T-helper 2 cell treated with Interferon-gamma antibody and Interleukin-4, amounts not matched to agents 5 μg/mL and 100 μg/mL, for 36 hours (primary cell): Measurements from ENCODE around the gene ACOT11.
"Not testable (repeated sequence)": the region's sequence is repeated elsewhere in the genome, so short reads cannot be mapped to it uniquely, and the experiment has no call there.

ENCODE experiments used
- DNase-seq: peaks from one replicate; pipeline ENCODE4 v3.0.0; 2021; ENCODE audit warnings: low spot score
- H3K27ac Mint-ChIP-seq: one replicate; pipeline ENCODE4 v1.8.0; 2021; ENCODE audit warnings: mild to moderate bottlenecking, mixed read lengths
- H3K27me3 Mint-ChIP-seq: one replicate; pipeline ENCODE4 v1.8.0; 2021; ENCODE audit warnings: low read depth, mixed read lengths
- H3K36me3 Mint-ChIP-seq: one replicate; pipeline ENCODE4 v1.8.0; 2021; ENCODE audit warnings: low read depth, mixed read lengths
- H3K4me1 Mint-ChIP-seq: one replicate; pipeline ENCODE4 v1.8.0; 2021; ENCODE audit warnings: low read depth, mixed read lengths
- H3K4me3 Mint-ChIP-seq: one replicate; pipeline ENCODE4 v1.8.0; 2022; ENCODE audit warnings: mild to moderate bottlenecking, moderate library complexity, mixed read lengths
- H3K9me3 Mint-ChIP-seq: one replicate; pipeline ENCODE4 v1.8.0; 2021; ENCODE audit warnings: mixed read lengths

The ACOT11 gene

DNA sequence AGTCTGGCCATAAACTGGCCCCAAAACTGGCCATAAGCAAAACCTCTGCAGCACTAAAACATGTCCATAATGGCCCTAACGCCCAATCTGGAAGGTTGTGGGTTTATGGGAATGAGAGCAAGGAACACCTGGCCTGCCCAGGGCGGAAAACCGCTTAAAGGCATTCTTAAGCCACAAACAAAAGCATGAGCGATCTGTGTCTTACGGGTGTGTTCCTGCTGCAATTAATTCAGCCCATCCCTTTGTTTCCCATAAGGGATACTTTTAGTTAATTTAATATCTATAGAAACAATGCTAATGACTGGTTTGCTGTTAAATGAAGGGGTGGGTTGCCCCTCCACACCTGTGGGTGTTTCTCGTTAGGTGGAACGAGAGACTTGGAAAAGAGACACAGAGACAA, 87.8 kb downstream of the ACOT11 start:
- H3K4me1 Mint-ChIP-seq, H3K36me3 Mint-ChIP-seq, H3K27ac Mint-ChIP-seq, DNase-seq, H3K9me3 Mint-ChIP-seq, H3K4me3 Mint-ChIP-seq: not testable (repeated sequence)
- peaks cover 16% of the 10 kb centered on the region for H3K27me3 Mint-ChIP-seq

GRCh38 chr1:54636461-54637446, 88.7 kb downstream of the ACOT11 start:
- H3K9me3 Mint-ChIP-seq, H3K4me3 Mint-ChIP-seq, H3K36me3 Mint-ChIP-seq, H3K4me1 Mint-ChIP-seq, H3K27ac Mint-ChIP-seq, DNase-seq: not testable (repeated sequence)
- peaks cover 16% of the 10 kb centered on the region for H3K27me3 Mint-ChIP-seq

GRCh38 chr1:54640361-54640760, 92.3 kb downstream of the ACOT11 start:
- Mint-ChIP-seq H3K27ac (no peak overlapping the region), H3K4me1 (no peaks in the 10 kb centered on the region), H3K4me3 (no peak overlapping the region), H3K9me3 (peaks cover 6% of the 10 kb centered on the region), H3K27me3 (peaks cover 9% of the 10 kb centered on the region), H3K36me3 (no peaks in the 10 kb centered on the region)
- DNase-seq, result no peak

GRCh38 chr1:54640863-54641836, 93.1 kb downstream of the ACOT11 start, which contains the start of gene MROH7:
Gene MROH7, plus strand, starts transcription at chr1:54641786. Its CDS starts 11,141 bp downstream, at chr1:54652927.
- no peak within 1 kb of the TSS for H3K27ac Mint-ChIP-seq
- no peak for DNase-seq
- peaks cover 9% of the 10 kb centered on the region for H3K27me3 Mint-ChIP-seq
- no peak within 1 kb of the TSS for H3K4me3 Mint-ChIP-seq
- no peaks in the 10 kb centered on the region for H3K36me3 Mint-ChIP-seq
- H3K4me1 Mint-ChIP-seq, result no peaks in the 10 kb centered on the region
- peaks cover 6% of the 10 kb centered on the region for H3K9me3 Mint-ChIP-seq

GRCh38 chr1:54643736-54644135, 95.7 kb downstream of the ACOT11 start:
- Mint-ChIP-seq H3K4me1 (no peaks in the 10 kb centered on the region), H3K27ac (no peak overlapping the region), H3K27me3 (peaks cover 5% of the 10 kb centered on the region), H3K4me3 (no peak overlapping the region), H3K9me3 (peaks cover 6% of the 10 kb centered on the region), H3K36me3 (no peaks in the 10 kb centered on the region)
- no peak for DNase-seq

DNA sequence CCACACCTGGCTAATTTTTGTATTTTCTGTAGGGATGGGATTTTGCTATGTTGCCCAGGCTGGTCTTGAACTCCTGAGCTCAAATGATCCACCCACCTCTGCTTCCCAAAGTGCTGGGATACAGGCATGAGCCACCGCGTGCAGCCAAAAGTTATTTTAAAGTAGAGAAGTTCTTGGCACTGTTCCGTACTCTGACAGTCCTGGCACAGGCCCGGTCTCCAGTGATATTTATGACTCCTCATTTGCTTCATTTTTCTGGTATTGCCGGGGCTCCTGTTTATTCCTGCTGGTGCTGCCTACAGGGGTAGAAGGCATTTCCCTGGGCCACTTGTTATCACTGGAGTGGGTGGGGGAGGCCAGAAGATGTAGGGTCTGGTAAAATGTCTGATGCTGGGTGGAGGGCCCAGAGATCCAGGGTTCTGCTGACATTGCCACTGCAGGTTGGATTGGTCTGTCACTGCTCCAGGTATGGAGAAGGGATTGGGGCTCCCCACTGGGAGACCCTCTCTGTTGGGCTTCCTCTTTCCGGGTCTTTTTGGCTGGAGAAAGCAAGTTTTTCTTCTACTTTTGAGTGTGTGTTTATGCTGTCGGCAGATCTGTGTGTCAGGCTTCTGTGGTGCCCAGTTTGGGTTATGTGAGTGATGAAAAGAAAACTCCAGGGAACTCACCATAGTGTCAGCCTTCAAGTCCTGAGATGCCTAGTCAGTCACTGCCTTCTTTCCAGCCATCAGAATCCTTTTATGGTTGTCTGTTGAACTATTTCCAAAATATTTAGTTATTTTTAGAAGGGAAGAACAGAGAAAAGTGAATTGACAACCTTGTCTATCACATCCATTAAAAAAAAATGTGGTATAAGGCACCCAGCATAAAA, 98.0 kb downstream of the ACOT11 start:
- Mint-ChIP-seq H3K27me3 (no peaks in the 10 kb centered on the region), H3K4me1 (no peaks in the 10 kb centered on the region), H3K9me3 (peaks cover 6% of the 10 kb centered on the region), H3K4me3 (no peak overlapping the region), H3K36me3 (no peaks in the 10 kb centered on the region), H3K27ac (no peak overlapping the region)
- no peak for DNase-seq

DNA sequence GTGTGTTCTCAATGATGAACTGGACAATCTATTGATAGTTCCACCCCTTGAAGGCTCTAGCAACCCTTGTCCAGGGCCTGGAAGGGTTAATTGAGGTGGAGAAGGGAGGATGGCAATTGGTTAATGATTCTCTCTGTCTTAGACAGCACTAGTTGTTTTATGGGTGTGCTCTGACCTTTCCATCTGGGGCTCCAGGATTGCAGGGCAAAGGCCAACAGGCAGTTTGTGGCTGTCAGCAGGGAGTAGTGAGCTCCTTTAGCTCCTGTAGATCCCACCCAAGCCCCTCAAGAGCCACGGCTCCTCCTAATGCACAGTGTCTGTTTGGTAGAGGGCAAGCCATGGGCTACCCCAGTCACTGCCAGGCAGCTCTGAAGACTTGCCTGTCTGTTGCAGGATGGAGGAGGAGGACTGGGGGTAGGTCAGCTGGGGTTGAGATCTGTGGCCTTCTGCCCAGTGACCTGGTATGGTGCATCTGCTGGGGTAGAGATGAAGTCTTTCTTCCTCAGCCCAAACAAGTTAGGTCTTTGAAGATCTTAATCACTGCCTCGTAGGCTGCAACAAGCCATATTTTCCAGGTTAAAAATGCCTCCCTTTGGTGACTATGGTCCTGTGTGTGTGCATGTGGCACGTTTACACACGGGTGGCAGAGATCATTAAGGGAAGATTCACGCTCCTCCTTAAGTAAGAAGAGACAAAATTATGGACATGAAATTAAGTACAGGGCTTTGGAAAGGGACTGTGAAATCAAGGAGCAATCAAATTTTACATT, 101.3 kb downstream of the ACOT11 start:
- no peaks in the 10 kb centered on the region for H3K9me3 Mint-ChIP-seq
- DNase-seq, result no peak
- no peak overlapping the region for H3K27ac Mint-ChIP-seq
- H3K4me1 Mint-ChIP-seq, result no peaks in the 10 kb centered on the region
- no peaks in the 10 kb centered on the region for H3K36me3 Mint-ChIP-seq
- H3K27me3 Mint-ChIP-seq, result no peaks in the 10 kb centered on the region
- H3K4me3 Mint-ChIP-seq, result no peak overlapping the region

DNA sequence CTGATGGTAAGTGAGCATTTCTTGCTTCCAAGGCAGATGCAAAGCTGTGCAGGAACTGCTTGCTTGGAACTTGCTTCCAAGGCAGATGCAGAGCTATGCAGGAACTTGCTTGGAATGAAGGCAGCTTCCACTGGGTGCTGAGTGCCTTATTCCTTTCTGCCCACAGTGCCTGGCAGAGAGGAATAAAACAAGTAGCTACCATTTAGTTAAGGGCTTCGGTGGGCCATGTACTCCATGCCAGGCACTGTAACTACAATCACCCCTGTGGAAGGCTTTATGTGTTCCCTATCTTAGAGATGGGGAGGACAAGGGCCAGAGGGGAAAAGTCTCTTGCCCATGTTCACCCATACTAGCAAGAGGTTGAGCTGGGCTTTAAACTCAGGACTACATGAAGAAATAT, 101.9 kb downstream of the ACOT11 start:
- no peaks in the 10 kb centered on the region for H3K9me3 Mint-ChIP-seq
- H3K4me3 Mint-ChIP-seq, result no peak overlapping the region
- H3K4me1 Mint-ChIP-seq, result no peaks in the 10 kb centered on the region
- no peaks in the 10 kb centered on the region for H3K27me3 Mint-ChIP-seq
- H3K36me3 Mint-ChIP-seq, result no peaks in the 10 kb centered on the region
- no peak for DNase-seq
- H3K27ac Mint-ChIP-seq, result no peak overlapping the region

GRCh38 chr1:54650417-54650816, 102.4 kb downstream of the ACOT11 start:
- H3K27me3 Mint-ChIP-seq, result no peaks in the 10 kb centered on the region
- no peak overlapping the region for H3K27ac Mint-ChIP-seq
- no peaks in the 10 kb centered on the region for H3K9me3 Mint-ChIP-seq
- DNase-seq, result no peak
- no peaks in the 10 kb centered on the region for H3K36me3 Mint-ChIP-seq
- no peaks in the 10 kb centered on the region for H3K4me1 Mint-ChIP-seq
- no peak overlapping the region for H3K4me3 Mint-ChIP-seq

DNA sequence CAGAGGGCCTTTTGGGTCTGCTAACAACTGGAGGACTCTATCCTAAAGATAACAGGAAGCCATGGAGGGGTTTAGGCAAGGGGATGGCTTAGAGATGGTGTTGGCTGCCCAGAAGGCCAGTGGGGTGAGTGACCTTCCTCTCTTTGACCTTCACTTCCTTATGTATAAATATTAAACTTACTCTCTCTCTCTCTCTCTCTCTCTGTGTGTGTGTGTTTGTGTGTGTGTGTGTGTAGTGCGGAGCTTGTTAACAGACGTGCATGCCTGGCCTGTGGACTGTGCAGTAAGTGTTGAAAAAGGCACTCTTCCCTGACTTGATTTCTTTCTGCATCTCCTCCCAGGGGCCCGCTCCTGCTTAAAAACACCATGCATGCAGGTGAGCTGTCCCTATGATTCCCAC, 103.6 kb downstream of the ACOT11 start:
- Mint-ChIP-seq H3K4me1 (no peaks in the 10 kb centered on the region), H3K36me3 (no peaks in the 10 kb centered on the region), H3K4me3 (no peak overlapping the region), H3K27me3 (no peaks in the 10 kb centered on the region), H3K27ac (no peak overlapping the region), H3K9me3 (no peaks in the 10 kb centered on the region)
- no peak for DNase-seq

DNA sequence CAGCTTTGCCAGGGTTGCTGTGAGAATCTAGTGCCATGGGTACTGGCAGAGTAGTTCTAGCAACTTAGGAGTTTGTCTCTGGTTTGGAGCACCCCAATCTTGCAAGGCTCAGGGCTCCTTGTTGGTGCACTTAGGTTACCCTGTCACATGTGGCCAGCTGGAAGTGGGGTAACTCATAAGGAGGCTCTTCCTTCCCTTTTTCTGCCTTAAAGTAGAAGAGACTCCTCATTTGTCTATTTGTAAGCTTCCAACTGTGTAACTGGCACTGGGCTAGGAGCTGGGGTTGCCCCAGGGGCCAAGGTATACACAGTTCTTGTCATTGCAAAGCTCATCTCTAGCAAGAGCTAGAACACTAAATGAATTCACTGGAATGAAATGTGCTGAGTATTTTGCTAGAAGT, 104.1 kb downstream of the ACOT11 start:
- no peaks in the 10 kb centered on the region for H3K9me3 Mint-ChIP-seq
- no peaks in the 10 kb centered on the region for H3K36me3 Mint-ChIP-seq
- no peak for DNase-seq
- no peak overlapping the region for H3K27ac Mint-ChIP-seq
- H3K4me3 Mint-ChIP-seq, result no peak overlapping the region
- H3K4me1 Mint-ChIP-seq, result no peaks in the 10 kb centered on the region
- H3K27me3 Mint-ChIP-seq, result no peaks in the 10 kb centered on the region

DNA sequence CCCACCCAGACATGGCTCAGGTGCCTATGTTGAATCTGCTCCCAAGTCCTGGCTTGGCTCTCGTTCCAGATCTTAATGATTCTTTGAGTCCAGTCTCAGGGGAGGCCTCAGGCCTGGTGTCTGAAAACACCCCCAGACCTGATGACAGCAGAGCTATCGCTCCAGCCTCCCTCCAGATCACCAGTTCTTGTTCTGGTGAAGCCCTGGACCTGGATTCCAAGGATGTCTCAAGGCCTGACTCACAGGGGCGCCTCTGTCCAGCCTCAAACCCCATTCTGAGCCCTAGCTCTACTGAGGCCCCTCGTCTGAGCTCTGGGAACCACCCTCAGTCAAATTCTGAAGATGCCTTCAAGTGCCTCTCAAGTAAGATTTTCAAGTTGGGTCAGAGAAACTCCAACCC, 105.0 kb downstream of the ACOT11 start:
- no peak for DNase-seq
- H3K27me3 Mint-ChIP-seq, result no peaks in the 10 kb centered on the region
- H3K9me3 Mint-ChIP-seq, result peaks cover 3% of the 10 kb centered on the region
- H3K4me3 Mint-ChIP-seq, result no peak overlapping the region
- H3K36me3 Mint-ChIP-seq, result no peaks in the 10 kb centered on the region
- H3K4me1 Mint-ChIP-seq, result no peaks in the 10 kb centered on the region
- H3K27ac Mint-ChIP-seq, result no peak overlapping the region
